A549 (cell line): ENCODE data around the gene DAGLA.

Experiments
- CEBPB ChIP-seq, 2 experiments: fragments of >200 bp in 1 of 2; sonication (Bioruptor Twin) in 1 of 2; formaldehyde crosslinking in 1 of 2; IDR thresholded peaks; 2 replicates each; pipeline ENCODE4 v1.6.1; 2012 to 2016
- CHD2 ChIP-seq: fragments of 150-350 bp; IDR thresholded peaks from 2 replicates; pipeline ENCODE4 v1.6.1; 2014; ENCODE audit warnings: low read length; ENCODE audit not compliant: partially characterized antibody
- CHD4 ChIP-seq: fragments of 200-600 bp; sonication (generic); IDR thresholded peaks from 2 replicates; pipeline ENCODE4 v1.6.1; 2016; ENCODE audit warnings: antibody characterized with exemption, mild to moderate bottlenecking, borderline replicate concordance
- CTCF ChIP-seq: fragments of >200 bp; sonication (Bioruptor Twin); formaldehyde crosslinking; IDR thresholded peaks from 3 replicates; pipeline ENCODE4 v1.5.1; 2016
- EP300 ChIP-seq, 2 experiments: fragments of >200 bp; sonication (Bioruptor Twin); formaldehyde crosslinking; IDR thresholded peaks; 2 replicates in 1 of 2; 3 replicates in 1 of 2; pipeline ENCODE4 v1.6.1; 2016 to 2017
- POLR2A ChIP-seq: IDR thresholded peaks from 2 replicates; pipeline ENCODE4 v1.6.1; 2012; ENCODE audit warnings: mild to moderate bottlenecking, low read length
- POLR2AphosphoS2 ChIP-seq: conservative IDR thresholded peaks from 2 replicates; pipeline ENCODE4 v1.6.1; 2012; ENCODE audit warnings: low read length, improper control_type of control experiment, inconsistent platforms
- RAD21 ChIP-seq, 2 experiments: fragments of >200 bp in 1 of 2; sonication (Bioruptor Twin) in 1 of 2; formaldehyde crosslinking in 1 of 2; IDR thresholded peaks in 1 of 2; conservative IDR thresholded peaks in 1 of 2; 2 replicates in 1 of 2; 3 replicates in 1 of 2; pipeline ENCODE4 v1.6.1; 2012 to 2018; ENCODE audit warnings: inconsistent platforms in 1 of 2
- RARB ChIP-seq: fragments of 250-450 bp; sonication (Bioruptor Pico); IDR thresholded peaks from 2 replicates; pipeline ENCODE4 v1.8.0; 2021; ENCODE audit warnings: mild to moderate bottlenecking, moderate library complexity

- TF ChIP-seq POLR2AphosphoS2 (no peak), POLR2A (no peak), CTCF (no peak), CEBPB (IDR thresholded peaks at IDR 0.05) (no peak), EP300 (IDR thresholded peaks at IDR 0.05) (no peak), CHD2 (no peak), RARB (no peak), CHD4 (no peak), RAD21 (conservative IDR thresholded peaks at IDR 0.05 in 1 of 2, IDR thresholded peaks at IDR 0.05 in 1 of 2) (no peak)
Observed at GRCh38 chr11:61724437-61724836, 44.2 kb downstream of the DAGLA start.
